ENCODE measurements around the gene WWTR1.
A peak's percentile ranks its signal among the peaks of the same experiment; 100 is the strongest.

The WWTR1 gene

DNA sequence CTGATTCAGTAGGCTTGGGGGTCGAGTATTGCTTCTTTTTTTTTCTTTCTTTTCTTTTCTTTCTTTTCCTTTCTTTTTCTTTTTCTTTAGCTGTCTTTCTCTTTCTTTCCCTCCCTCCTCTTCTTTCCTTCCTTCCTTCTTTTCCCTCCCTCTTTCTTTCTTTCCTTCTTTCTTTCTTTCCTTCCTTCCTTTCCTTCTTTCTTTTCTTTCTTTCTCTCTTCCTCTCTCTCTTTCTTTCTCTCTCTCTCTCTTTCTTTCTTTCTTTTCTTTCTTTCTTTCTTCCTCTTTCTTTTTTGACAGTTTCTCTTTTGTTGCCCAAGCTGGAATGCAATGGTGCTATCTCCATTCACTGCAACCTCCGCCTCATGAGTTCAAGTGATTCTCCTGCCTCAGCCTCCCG lies 147.3 kb downstream of the WWTR1 start:
- H3K36me3 ChIP-seq = no peaks in the 10 kb centered on the region
- TF ChIP-seq, protein P1, sequence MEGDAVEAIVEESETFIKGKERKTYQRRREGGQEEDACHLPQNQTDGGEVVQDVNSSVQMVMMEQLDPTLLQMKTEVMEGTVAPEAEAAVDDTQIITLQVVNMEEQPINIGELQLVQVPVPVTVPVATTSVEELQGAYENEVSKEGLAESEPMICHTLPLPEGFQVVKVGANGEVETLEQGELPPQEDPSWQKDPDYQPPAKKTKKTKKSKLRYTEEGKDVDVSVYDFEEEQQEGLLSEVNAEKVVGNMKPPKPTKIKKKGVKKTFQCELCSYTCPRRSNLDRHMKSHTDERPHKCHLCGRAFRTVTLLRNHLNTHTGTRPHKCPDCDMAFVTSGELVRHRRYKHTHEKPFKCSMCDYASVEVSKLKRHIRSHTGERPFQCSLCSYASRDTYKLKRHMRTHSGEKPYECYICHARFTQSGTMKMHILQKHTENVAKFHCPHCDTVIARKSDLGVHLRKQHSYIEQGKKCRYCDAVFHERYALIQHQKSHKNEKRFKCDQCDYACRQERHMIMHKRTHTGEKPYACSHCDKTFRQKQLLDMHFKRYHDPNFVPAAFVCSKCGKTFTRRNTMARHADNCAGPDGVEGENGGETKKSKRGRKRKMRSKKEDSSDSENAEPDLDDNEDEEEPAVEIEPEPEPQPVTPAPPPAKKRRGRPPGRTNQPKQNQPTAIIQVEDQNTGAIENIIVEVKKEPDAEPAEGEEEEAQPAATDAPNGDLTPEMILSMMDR (IDR thresholded peaks at IDR 0.05) = no peak
- no peaks in the 10 kb centered on the region for H3K9me3 ChIP-seq
- H3K27ac ChIP-seq = no peak overlapping the region
- peaks cover 7 to 10% of the 10 kb centered on the region in 2 experiments for H3K4me1 ChIP-seq (ENCODE audit: control insufficient read depth in 1 of 2, insufficient read depth in 1 of 2, low read depth in 1 of 2, low read length in 1 of 2)
- H3K27me3 ChIP-seq = peaks cover 28% of the 10 kb centered on the region
- no peak overlapping the region for H3K4me3 ChIP-seq (ENCODE audit: low read depth in 1 of 2, low read length in 1 of 2)

DNA sequence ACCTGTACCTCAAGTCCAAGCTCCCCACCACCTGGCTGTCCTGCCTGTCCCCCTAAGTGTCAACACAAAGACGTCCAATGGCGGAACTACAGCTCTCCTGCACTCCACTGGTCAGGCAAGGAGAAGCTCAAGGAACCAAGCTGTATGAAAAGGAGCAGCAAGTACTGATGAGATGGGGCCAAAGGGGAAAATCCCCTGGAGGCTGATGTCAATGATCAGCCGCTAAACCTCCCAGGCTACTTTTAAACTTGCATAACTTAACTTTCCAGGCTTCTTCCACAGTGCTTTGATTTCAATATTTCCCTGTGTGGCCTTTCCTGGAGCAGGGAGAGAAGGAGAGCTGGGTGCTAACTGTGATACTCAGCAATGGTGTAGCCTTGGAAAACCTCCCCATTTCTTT lies 148.3 kb downstream of the WWTR1 start:
- H3K27ac ChIP-seq = no peak overlapping the region
- no peaks in the 10 kb centered on the region for H3K9me3 ChIP-seq
- no peaks in the 10 kb centered on the region for H3K36me3 ChIP-seq
- H3K27me3 ChIP-seq = peaks cover 24% of the 10 kb centered on the region
- TF ChIP-seq, protein P1 (IDR thresholded peaks at IDR 0.05) = no peak
- no peak overlapping the region for H3K4me3 ChIP-seq (ENCODE audit: low read depth in 1 of 2, low read length in 1 of 2)
- H3K4me1 ChIP-seq (ENCODE audit: control insufficient read depth in 1 of 2, insufficient read depth in 1 of 2, low read depth in 1 of 2, low read length in 1 of 2) = peaks cover 7 to 10% of the 10 kb centered on the region in 2 experiments

DNA sequence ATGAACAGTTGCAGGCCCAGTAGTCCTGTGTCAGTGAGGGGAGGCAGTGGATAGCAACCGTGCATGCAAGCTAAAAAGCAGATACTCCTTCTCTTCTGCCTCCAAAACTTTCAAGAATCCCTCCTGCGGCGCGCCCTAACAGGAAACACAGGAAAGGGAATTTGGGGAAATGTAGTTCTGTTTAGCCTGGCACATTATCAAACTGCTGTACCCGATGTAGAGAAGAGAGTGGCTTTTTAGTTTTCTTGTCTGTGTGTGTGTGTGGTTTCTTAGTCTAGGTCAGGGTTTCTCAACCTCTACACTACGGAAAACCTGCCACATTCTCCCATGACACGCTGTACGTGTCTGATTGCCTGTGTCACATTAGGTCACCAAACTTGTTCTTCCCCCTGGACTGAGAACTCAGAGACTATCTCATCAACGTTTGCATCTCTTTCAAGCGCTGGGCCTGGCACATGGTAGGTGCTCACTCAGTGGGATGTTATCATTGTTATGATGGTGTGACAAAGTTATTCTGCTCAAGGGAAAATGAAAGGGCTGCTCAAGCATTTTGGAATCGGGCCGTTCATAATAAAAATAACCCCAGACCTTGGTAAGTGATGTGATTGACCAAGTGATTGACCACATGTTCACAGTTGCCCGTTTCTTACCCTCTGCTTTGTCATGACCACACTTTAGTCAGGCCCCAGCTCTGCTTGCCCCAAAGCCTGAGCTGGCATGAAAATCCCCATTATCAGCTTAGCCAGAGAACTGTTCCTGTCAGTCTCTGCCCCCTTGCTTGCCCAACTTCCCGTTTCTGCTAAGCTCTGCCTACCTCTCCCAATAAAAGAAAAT lies 150.1 kb downstream of the WWTR1 start:
- peak overlapping the region; percentile 22 to 30 for H3K4me3 ChIP-seq (ENCODE audit: low read depth in 1 of 2, low read length in 1 of 2)
- H3K4me1 ChIP-seq (ENCODE audit: control insufficient read depth in 1 of 2, insufficient read depth in 1 of 2, low read depth in 1 of 2, low read length in 1 of 2) = peaks cover 7 to 10% of the 10 kb centered on the region in 2 experiments
- peaks cover 18% of the 10 kb centered on the region for H3K27me3 ChIP-seq
- no peak overlapping the region for H3K27ac ChIP-seq
- TF ChIP-seq, protein P1 (IDR thresholded peaks at IDR 0.05) = no peak
- H3K9me3 ChIP-seq = no peaks in the 10 kb centered on the region
- no peaks in the 10 kb centered on the region for H3K36me3 ChIP-seq

DNA sequence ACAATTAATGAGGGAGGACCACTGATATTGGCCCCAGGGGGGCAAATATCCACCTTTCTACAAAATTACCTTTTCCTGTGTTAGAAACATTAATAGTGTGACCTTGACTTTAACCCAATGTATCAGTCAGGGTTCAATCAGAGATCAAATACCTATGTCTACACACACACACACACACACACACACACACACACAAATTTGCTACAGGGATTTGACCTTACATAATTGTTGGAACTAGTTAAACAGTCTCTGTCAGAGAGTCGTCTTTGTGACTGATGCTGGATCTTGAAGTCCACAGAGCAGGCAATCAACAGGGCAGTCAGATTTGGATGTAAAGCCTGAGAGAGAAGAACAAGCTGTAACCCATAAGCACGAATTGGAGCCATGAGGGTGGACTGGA lies 150.9 kb downstream of the WWTR1 start:
- Histone ChIP-seq H3K27ac (no peak overlapping the region), H3K4me3 (ENCODE audit: low read depth in 1 of 2, low read length in 1 of 2) (no peak overlapping the region), H3K27me3 (peaks cover 18% of the 10 kb centered on the region), H3K9me3 (no peaks in the 10 kb centered on the region), H3K4me1 (ENCODE audit: control insufficient read depth in 1 of 2, insufficient read depth in 1 of 2, low read depth in 1 of 2, low read length in 1 of 2) (peaks cover 7 to 10% of the 10 kb centered on the region in 2 experiments), H3K36me3 (no peaks in the 10 kb centered on the region)
- TF ChIP-seq, protein P1 (IDR thresholded peaks at IDR 0.05) = no peak

DNA sequence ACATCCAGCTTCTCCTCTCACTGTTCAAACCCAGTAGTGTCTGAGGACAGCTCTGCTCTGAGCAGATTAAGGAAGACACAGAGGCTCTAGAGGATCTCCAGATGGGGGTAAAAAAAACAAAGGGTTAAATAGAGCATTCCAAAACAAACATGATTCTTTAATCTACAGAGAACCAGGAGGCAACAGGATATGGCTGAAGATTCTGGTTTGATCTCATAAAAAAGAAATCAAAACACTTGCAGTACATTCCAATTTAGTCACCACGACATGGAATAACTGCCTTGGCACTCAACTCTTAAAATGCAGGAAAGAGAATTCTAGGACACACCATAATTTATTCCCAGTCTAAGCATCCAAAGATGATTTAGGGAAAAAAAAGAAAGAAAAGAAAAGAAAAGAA lies 151.3 kb downstream of the WWTR1 start:
- H3K27ac ChIP-seq = no peak overlapping the region
- H3K4me3 ChIP-seq (ENCODE audit: low read depth in 1 of 2, low read length in 1 of 2) = no peak overlapping the region
- H3K9me3 ChIP-seq = no peaks in the 10 kb centered on the region
- H3K4me1 ChIP-seq (ENCODE audit: control insufficient read depth in 1 of 2, insufficient read depth in 1 of 2, low read depth in 1 of 2, low read length in 1 of 2) = peaks cover 7 to 10% of the 10 kb centered on the region in 2 experiments
- TF ChIP-seq, protein P1 (IDR thresholded peaks at IDR 0.05) = no peak
- no peaks in the 10 kb centered on the region for H3K36me3 ChIP-seq
- H3K27me3 ChIP-seq = peaks cover 18% of the 10 kb centered on the region
